Upper lobe of right lung (tissue), 1 donor: Measurements from ENCODE around the gene COX14. TPM values are rescaled to one million over a fixed set of nuclear protein-coding genes. Genes with fewer than 3 reads are reported as not detected.
A peak's percentile ranks its signal among the peaks of the same experiment; 100 is the strongest.
"Not testable (repeated sequence)": the region's sequence is repeated elsewhere in the genome, so short reads cannot be mapped to it uniquely, and the experiment has no call there.

Experiments
- ATAC-seq: fragments of 200-7000 bp; cut with Tn5 transposase; one replicate; pipeline ENCODE4 v1.9.1; 2020; ENCODE audit warnings: mild to moderate bottlenecking, moderate library complexity
- DNase-seq: peaks from one replicate; pipeline ENCODE4 v3.0.0-alpha.2; 2020
- H3K27ac ChIP-seq: fragments of 200-600 bp; one replicate; pipeline ENCODE4 v1.8.0; 2022
- H3K27me3 ChIP-seq: fragments of 200-600 bp; one replicate; pipeline ENCODE4 v1.8.0; 2022; ENCODE audit warnings: mild to moderate bottlenecking
- H3K36me3 ChIP-seq: fragments of 200-600 bp; one replicate; pipeline ENCODE4 v1.8.0; 2022
- H3K4me1 ChIP-seq: fragments of 200-600 bp; one replicate; pipeline ENCODE4 v1.8.0; 2022
- H3K4me3 ChIP-seq: fragments of 200-600 bp; one replicate; pipeline ENCODE4 v1.8.0; 2022; ENCODE audit warnings: mild to moderate bottlenecking
- H3K9me3 ChIP-seq: fragments of 200-600 bp; one replicate; pipeline ENCODE4 v1.8.0; 2022
- CTCF ChIP-seq: fragments of 200-600 bp; IDR thresholded peaks from one replicate; pipeline ENCODE4 v1.8.0; 2022; ENCODE audit warnings: antibody characterized with exemption
- intact Hi-C: fragments of 100-400 bp; cut with DNase I; formaldehyde crosslinking; loops from one replicate; pipeline ENCODE4 v1.11.0; 2022
- total RNA-seq: library from RNA; stranded (reverse); fragmentation: NEBNext Ultra II Directional; extraction: Animal tissue kit (Norgen Biotek cat#: 25700); gene quantifications from one replicate; pipeline ENCODE4 v1.2.1, GENCODE V29; 2021
- donor health status: DM: no; HTN: yes; CAD: no; lungs with severe emphysema.

COX14 gene
- total RNA-seq, 1 donor from 2014 or later = 68.5 TPM

GRCh38 chr12:50081096-50081808, 30.8 kb upstream of the COX14 start:
- H3K27ac ChIP-seq = no peak overlapping the region

GRCh38 chr12:50082644-50083043, 29.4 kb upstream of the COX14 start:
- H3K27ac ChIP-seq = no peak overlapping the region
- peaks cover 12% of the 10 kb centered on the region for H3K36me3 ChIP-seq
- TF ChIP-seq CTCF = no peak
- intact Hi-C loops = no loop called here
- no peak for ATAC-seq
- no peak overlapping the region for H3K4me3 ChIP-seq
- DNase-seq = no peak
- no peaks in the 10 kb centered on the region for H3K27me3 ChIP-seq
- no peaks in the 10 kb centered on the region for H3K9me3 ChIP-seq
- peaks cover 8% of the 10 kb centered on the region for H3K4me1 ChIP-seq

More at GRCh38 chr12:50081096-50081808, 30.8 kb upstream of the COX14 start:
- intact Hi-C loops = no loop called here
- ATAC-seq (no peak), DNase-seq (no peak)
- Histone ChIP-seq H3K36me3 (no peaks in the 10 kb centered on the region), H3K9me3 (no peaks in the 10 kb centered on the region), H3K4me3 (no peak overlapping the region), H3K4me1 (peaks cover 8% of the 10 kb centered on the region), H3K27me3 (no peaks in the 10 kb centered on the region)
- no peak for TF ChIP-seq CTCF

GRCh38 chr12:50083301-50083700, 28.7 kb upstream of the COX14 start:
- Histone ChIP-seq H3K27ac (no peak overlapping the region), H3K36me3 (peaks cover 19% of the 10 kb centered on the region), H3K9me3 (no peaks in the 10 kb centered on the region), H3K4me3 (no peak overlapping the region), H3K27me3 (no peaks in the 10 kb centered on the region), H3K4me1 (peaks cover 8% of the 10 kb centered on the region)
- no peak for TF ChIP-seq CTCF
- DNase-seq (no peak), ATAC-seq (no peak)
- intact Hi-C loops = no loop called here

- ATAC-seq, H3K27me3 ChIP-seq, H3K9me3 ChIP-seq, intact Hi-C loops, H3K4me1 ChIP-seq, DNase-seq: not testable (repeated sequence)
- Histone ChIP-seq H3K36me3 (peaks cover 30% of the 10 kb centered on the region), H3K4me3 (peak overlapping the region; percentile 61), H3K27ac (peak overlapping the region; percentile 90)
These were observed 27.6 kb upstream of the COX14 start for GRCh38 chr12:50084409-50084774.

GRCh38 chr12:50084775-50085614, 27.0 kb upstream of the COX14 start, which contains the start of gene SMARCD1:
Gene SMARCD1, plus strand, starts transcription at chr12:50085342. Its CDS starts 28 bp downstream, at chr12:50085370.
- TF ChIP-seq CTCF = peak; percentile 52
- peak within 1 kb of the TSS; percentile 90 for H3K27ac ChIP-seq
- intact Hi-C loops = no loop called here

GRCh38 chr12:50085615-50086072, 26.4 kb upstream of the COX14 start:
- TF ChIP-seq CTCF = no peak
- H3K27ac ChIP-seq = peak overlapping the region; percentile 90
- H3K9me3 ChIP-seq = no peaks in the 10 kb centered on the region
- H3K27me3 ChIP-seq = no peaks in the 10 kb centered on the region
- ATAC-seq (no peak), DNase-seq (no peak)
- peaks cover 42% of the 10 kb centered on the region for H3K36me3 ChIP-seq
- peak overlapping the region; percentile 61 for H3K4me3 ChIP-seq
- intact Hi-C loops = no loop called here
- peaks cover 8% of the 10 kb centered on the region for H3K4me1 ChIP-seq

More at GRCh38 chr12:50084775-50085614, 27.0 kb upstream of the COX14 start, which contains the start of gene SMARCD1:
- DNase-seq (peak; percentile 96), ATAC-seq (peak; percentile 95)
- no peaks in the 10 kb centered on the region for H3K9me3 ChIP-seq
- H3K36me3 ChIP-seq = peaks cover 36% of the 10 kb centered on the region
- peaks cover 8% of the 10 kb centered on the region for H3K4me1 ChIP-seq
- H3K4me3 ChIP-seq = peak within 1 kb of the TSS; percentile 61
- no peaks in the 10 kb centered on the region for H3K27me3 ChIP-seq
